ENCODE data around the gene RIN3.

DNA sequence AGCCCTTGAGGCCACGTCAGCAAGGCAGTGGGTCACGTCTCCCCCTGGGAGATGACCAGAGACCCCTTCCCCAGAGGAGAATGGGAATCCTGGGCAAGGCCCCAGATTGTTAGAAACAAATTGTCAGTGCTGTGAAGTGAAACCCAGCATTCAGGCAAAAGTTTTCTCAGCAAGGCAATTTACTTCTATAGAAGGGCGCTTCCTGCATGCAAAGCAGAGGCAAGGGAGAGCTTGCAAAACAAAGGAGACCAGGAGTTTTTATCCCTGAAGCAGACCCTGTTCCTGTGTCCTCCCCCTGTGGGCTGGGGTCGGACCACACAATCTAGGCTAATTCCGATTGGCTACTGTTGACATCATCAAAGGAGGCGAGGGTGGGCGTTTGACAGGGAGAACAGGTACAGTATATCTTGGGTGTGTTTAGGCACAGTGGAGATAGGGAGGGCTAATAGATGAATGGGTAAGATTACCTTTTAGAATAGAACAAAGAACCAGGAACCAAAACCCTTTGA lies 114.2 kb downstream of the RIN3 start:
- TF ChIP-seq CTCF (IDR thresholded peaks at IDR 0.05; ENCODE audit: insufficient read depth, low read depth, low read length), result no peak
- TF ChIP-seq EZH2 (IDR thresholded peaks at IDR 0.05; ENCODE audit: insufficient read depth, low read length), result no peak

Data from astrocyte (in vitro differentiated cells and primary cell).